IMR-90 (cell line): ENCODE measurements around the gene SRSF4. TPM values are rescaled to one million over a fixed set of nuclear protein-coding genes. Genes with fewer than 3 reads are reported as not detected.

Source experiments
- ATAC-seq: fragments of 200-7000 bp; cut with Tn5 transposase; 2 replicates; pipeline ENCODE4 v1.9.1; 2020; ENCODE audit warnings: low read depth, mild to moderate bottlenecking, moderate library complexity
- BruUV-seq: library from RNA; stranded (reverse); fragments of 400-500 nt; replicated peaks from 2 replicates; lab custom pipeline; 2021; lab: Mats Ljungman, UMichigan
- CTCF ChIA-PET: fragments of 300-600 bp; formaldehyde crosslinking; extraction: SDS; loops from one replicate; lab custom pipeline; 2021; ENCODE audit warnings: antibody characterized with exemption; lab: Yijun Ruan, JAX
- POLR2A ChIA-PET: fragments of 300-600 bp; sonication (Branson Sonifier 250); formaldehyde crosslinking; loops from one replicate; lab custom pipeline; 2022; ENCODE audit warnings: antibody characterized with exemption; ENCODE audit not compliant: unreplicated experiment; lab: Charles Lee
- DNase-seq: peaks from one replicate; pipeline ENCODE4 v3.0.0; 2013
- H2AFZ ChIP-seq: replicated peaks from 2 replicates; pipeline ENCODE3; 2013; ENCODE audit warnings: low read length, mild to moderate bottlenecking; ENCODE audit not compliant: poor library complexity
- H2AK5ac ChIP-seq: 2 replicates; pipeline ENCODE4 v1.6.1; 2013; ENCODE audit warnings: low read depth, low read length, inconsistent platforms
- H2AK9ac ChIP-seq: replicated peaks from 2 replicates; pipeline ENCODE3; 2013; ENCODE audit warnings: mild to moderate bottlenecking, low read depth, low read length, moderate library complexity; ENCODE audit not compliant: poor library complexity
- H2BK120ac ChIP-seq: 2 replicates; pipeline ENCODE4 v1.6.1; 2013; ENCODE audit warnings: low read depth, low read length, inconsistent platforms
- H2BK15ac ChIP-seq: 3 replicates; pipeline ENCODE4 v1.6.1; 2013; ENCODE audit warnings: low read depth, low read length, inconsistent platforms
- H2BK20ac ChIP-seq: 2 replicates; pipeline ENCODE4 v1.6.1; 2013; ENCODE audit warnings: low read depth, mild to moderate bottlenecking, inconsistent platforms, low read length, moderate library complexity
- H2BK5ac ChIP-seq: 2 replicates; pipeline ENCODE4 v1.6.1; 2013; ENCODE audit warnings: mild to moderate bottlenecking, low read depth, low read length, inconsistent platforms; ENCODE audit not compliant: poor library complexity, severe bottlenecking
- H3K14ac ChIP-seq: replicated peaks from 2 replicates; pipeline ENCODE4 v1.6.1; 2013; ENCODE audit warnings: low read depth, low read length, inconsistent platforms
- H3K18ac ChIP-seq: 2 replicates; pipeline ENCODE4 v1.6.1; 2013; ENCODE audit warnings: low read depth, low read length, control low read depth
- H3K23ac ChIP-seq: 2 replicates; pipeline ENCODE4 v1.6.1; 2013; ENCODE audit warnings: low read depth, low read length, inconsistent platforms
- H3K27ac ChIP-seq: 2 replicates; pipeline ENCODE4 v1.5.1; 2013; ENCODE audit warnings: mild to moderate bottlenecking, control low read depth, low read length; ENCODE audit not compliant: insufficient read depth
- H3K27me3 ChIP-seq: 2 replicates; pipeline ENCODE4 v1.6.1; 2013; ENCODE audit warnings: low read length; ENCODE audit not compliant: control insufficient read depth, insufficient read depth
- H3K36me3 ChIP-seq: 2 replicates; pipeline ENCODE4 v1.6.1; 2013; ENCODE audit warnings: low read length, mixed read lengths; ENCODE audit not compliant: control insufficient read depth, insufficient read depth
- H3K4ac ChIP-seq: 2 replicates; pipeline ENCODE4 v1.6.1; 2013; ENCODE audit warnings: low read depth, low read length, inconsistent platforms
- H3K4me1 ChIP-seq: 2 replicates; pipeline ENCODE4 v1.6.1; 2013; ENCODE audit warnings: low read length, mixed read lengths; ENCODE audit not compliant: control insufficient read depth, insufficient read depth
- H3K4me2 ChIP-seq: 2 replicates; pipeline ENCODE4 v1.6.1; 2013; ENCODE audit warnings: low read depth, mild to moderate bottlenecking, control low read depth, low read length, moderate library complexity
- H3K4me3 ChIP-seq: 2 replicates; pipeline ENCODE4 v1.5.1; 2013; ENCODE audit warnings: low read depth, mild to moderate bottlenecking, control low read depth, low read length, moderate library complexity; ENCODE audit not compliant: insufficient read depth
- H3K56ac ChIP-seq: 2 replicates; pipeline ENCODE4 v1.6.1; 2013; ENCODE audit warnings: low read length, inconsistent platforms; ENCODE audit not compliant: insufficient read depth; ENCODE audit errors: extremely low read depth
- H3K79me1 ChIP-seq, 2 experiments: 2 replicates each; pipeline ENCODE4 v1.6.1; 2013; ENCODE audit warnings: low read length in 2 of 2, inconsistent platforms in 1 of 2, low read depth in 1 of 2
- H3K9ac ChIP-seq: 2 replicates; pipeline ENCODE4 v1.6.1; 2013; ENCODE audit warnings: low read depth, low read length, control low read depth
- H3K9me1 ChIP-seq: 2 replicates; pipeline ENCODE4 v1.6.1; 2013; ENCODE audit warnings: low read length, inconsistent platforms; ENCODE audit not compliant: insufficient read depth
- H3K9me3 ChIP-seq: 2 replicates; pipeline ENCODE4 v1.6.1; 2013; ENCODE audit warnings: low read length; ENCODE audit not compliant: control insufficient read depth, insufficient read depth
- H4K20me1 ChIP-seq: 2 replicates; pipeline ENCODE4 v1.6.1; 2013; ENCODE audit warnings: low read length, inconsistent platforms; ENCODE audit not compliant: insufficient read depth
- H4K5ac ChIP-seq: 2 replicates; pipeline ENCODE4 v1.6.1; 2013; ENCODE audit warnings: mild to moderate bottlenecking, low read depth, low read length, control low read depth
- H4K8ac ChIP-seq, 2 experiments: 2 replicates each; pipeline ENCODE4 v1.6.1; 2013; ENCODE audit warnings: low read depth in 2 of 2, low read length in 2 of 2, control low read depth in 1 of 2, inconsistent platforms in 1 of 2
- H4K91ac ChIP-seq: 2 replicates; pipeline ENCODE4 v1.6.1; 2013; ENCODE audit warnings: low read depth, low read length, inconsistent platforms; ENCODE audit not compliant: insufficient read depth
- BHLHE40 ChIP-seq: fragments of 150-350 bp; IDR thresholded peaks from 2 replicates; pipeline ENCODE4 v1.6.1; 2016; ENCODE audit warnings: mild to moderate bottlenecking, low read depth, low read length
- CEBPB ChIP-seq: IDR thresholded peaks from 2 replicates; pipeline ENCODE4 v1.6.1; 2012; ENCODE audit warnings: low read depth, low read length, improper control_type of control experiment
- CHD1 ChIP-seq: IDR thresholded peaks from 2 replicates; pipeline ENCODE4 v1.6.1; 2012; ENCODE audit warnings: low read depth, low read length, improper control_type of control experiment
- FOS ChIP-seq: fragments of 150-350 bp; IDR thresholded peaks from 2 replicates; pipeline ENCODE4 v1.6.1; 2016; ENCODE audit warnings: low read depth, low read length
- MAFK ChIP-seq: IDR thresholded peaks from 2 replicates; pipeline ENCODE4 v1.6.1; 2012; ENCODE audit warnings: low read depth, low read length, improper control_type of control experiment
- MAZ ChIP-seq: IDR thresholded peaks from 2 replicates; pipeline ENCODE4 v1.6.1; 2012; ENCODE audit warnings: low read depth, mild to moderate bottlenecking, low read length, improper control_type of control experiment, moderate library complexity, borderline replicate concordance
- MXI1 ChIP-seq: IDR thresholded peaks from 2 replicates; pipeline ENCODE4 v1.6.1; 2012; ENCODE audit warnings: low read depth, mild to moderate bottlenecking, low read length, moderate library complexity, borderline replicate concordance
- NFE2L2 ChIP-seq: fragments of 150-350 bp; IDR thresholded peaks from 2 replicates; pipeline ENCODE4 v1.6.1; 2016; ENCODE audit warnings: low read depth, mild to moderate bottlenecking, low read length
- POLR2A ChIP-seq: IDR thresholded peaks from 2 replicates; pipeline ENCODE4 v1.6.1; 2012; ENCODE audit warnings: mild to moderate bottlenecking, low read depth, low read length
- RAD21 ChIP-seq: IDR thresholded peaks from 2 replicates; pipeline ENCODE4 v1.6.1; 2012; ENCODE audit warnings: low read length, improper control_type of control experiment
- RCOR1 ChIP-seq: IDR thresholded peaks from 2 replicates; pipeline ENCODE4 v1.6.1; 2012; ENCODE audit warnings: mild to moderate bottlenecking, low read length, improper control_type of control experiment; ENCODE audit not compliant: insufficient replicate concordance
- RFX5 ChIP-seq: IDR thresholded peaks from 2 replicates; pipeline ENCODE4 v1.8.0; 2012; ENCODE audit warnings: low read depth, mild to moderate bottlenecking, low read length, moderate library complexity
- SMC3 ChIP-seq: fragments of 150-350 bp; IDR thresholded peaks from 2 replicates; pipeline ENCODE4 v1.6.1; 2016; ENCODE audit warnings: low read depth, mild to moderate bottlenecking, antibody characterized with exemption, low read length, moderate library complexity
- WGBS, 2 experiments: methylation state at CpG; one replicate each; pipeline versions ENCODE4 v1.1.5 to v1.1.7; 2013; ENCODE audit warnings: missing lambda C conversion rate in 2 of 2; ENCODE audit not compliant: insufficient read length in 1 of 2; ENCODE audit errors: extremely low coverage in 2 of 2; 5-methylcytosine and 5-hydroxymethylcytosine counted together
- dilution Hi-C: fragments of 300-500 bp; cut with HindIII; formaldehyde crosslinking; loops from one replicate; pipeline ENCODE4 v1.14.3; 2018; ENCODE audit warnings: low sequenced_read_pairs; ENCODE audit not compliant: unreplicated experiment
- in situ Hi-C: fragments of 300-500 bp; cut with MboI; formaldehyde crosslinking; loops from 3 replicates; pipeline ENCODE4 v1.14.3; 2019; ENCODE audit warnings: low sequenced_read_pairs, inconsistent platforms, mixed read lengths
- intact Hi-C: fragments of 100-400 bp; cut with micrococcal nuclease; formaldehyde crosslinking; loops from 2 replicates; pipeline ENCODE4 v1.10.0; 2022
- polyA plus RNA-seq, 3 experiments: library from polyadenylated mRNA; depleted of rRNA; stranded (reverse); fragments of >200 nt; gene quantifications; 2 replicates each; pipeline ENCODE4 v1.2.3, GENCODE V29; 2012; ENCODE audit warnings: low replicate concordance in 1 of 3
- total RNA-seq: library from RNA; depleted of rRNA; stranded (reverse); fragments of >200 nt; gene quantifications from 2 replicates; pipeline ENCODE4 v1.2.3, GENCODE V29; 2012
- TF ChIP-seq, protein P1 (sequence below): fragments of 150-350 bp; IDR thresholded peaks from 2 replicates; pipeline ENCODE4 v1.6.1; 2017; ENCODE audit warnings: mild to moderate bottlenecking, antibody characterized with exemption, low read length, low read depth
- TF ChIP-seq, protein P2 (sequence below): fragments of 150-350 bp; IDR thresholded peaks from 2 replicates; pipeline ENCODE4 v1.6.1; 2016; ENCODE audit warnings: low read depth, mild to moderate bottlenecking, low read length, moderate library complexity, borderline replicate concordance

SRSF4 gene
- total and polyA plus RNA-seq, 2 of the 4 experiments (the other 2 are of a cell fraction): 20.8 to 48.5 TPM

DNA sequence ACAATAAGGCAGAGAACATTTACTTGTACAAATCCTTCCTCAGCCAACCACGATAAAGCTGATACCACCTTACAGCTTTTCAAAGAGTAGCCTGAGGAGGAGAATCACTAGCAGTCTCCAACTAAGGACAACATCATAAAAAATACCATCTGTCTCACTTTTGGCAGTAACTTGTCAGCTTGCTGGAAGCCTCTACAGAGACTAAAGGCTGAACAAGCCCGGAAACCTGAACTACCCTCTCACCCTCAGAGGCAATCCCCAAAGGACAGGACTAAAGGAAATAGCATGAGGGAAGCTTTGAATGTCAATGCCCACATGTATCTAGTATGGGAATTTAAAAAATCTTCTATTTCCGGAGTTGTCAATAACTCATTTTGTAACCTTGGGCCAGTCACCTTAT lies 10.6 kb downstream of the SRSF4 start:
- TF ChIP-seq NFE2L2: no peak
- no peak for TF ChIP-seq POLR2A
- TF ChIP-seq CHD1: no peak
- no peak for TF ChIP-seq RFX5
- TF ChIP-seq RAD21: no peak
- TF ChIP-seq CEBPB: no peak
- no peak for TF ChIP-seq SMC3
- TF ChIP-seq, protein P1, sequence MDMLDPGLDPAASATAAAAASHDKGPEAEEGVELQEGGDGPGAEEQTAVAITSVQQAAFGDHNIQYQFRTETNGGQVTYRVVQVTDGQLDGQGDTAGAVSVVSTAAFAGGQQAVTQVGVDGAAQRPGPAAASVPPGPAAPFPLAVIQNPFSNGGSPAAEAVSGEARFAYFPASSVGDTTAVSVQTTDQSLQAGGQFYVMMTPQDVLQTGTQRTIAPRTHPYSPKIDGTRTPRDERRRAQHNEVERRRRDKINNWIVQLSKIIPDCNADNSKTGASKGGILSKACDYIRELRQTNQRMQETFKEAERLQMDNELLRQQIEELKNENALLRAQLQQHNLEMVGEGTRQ: no peak
- TF ChIP-seq FOS: no peak
- TF ChIP-seq MAZ: no peak
- TF ChIP-seq MXI1: no peak
- no peak for TF ChIP-seq MAFK
- TF ChIP-seq, protein P2, sequence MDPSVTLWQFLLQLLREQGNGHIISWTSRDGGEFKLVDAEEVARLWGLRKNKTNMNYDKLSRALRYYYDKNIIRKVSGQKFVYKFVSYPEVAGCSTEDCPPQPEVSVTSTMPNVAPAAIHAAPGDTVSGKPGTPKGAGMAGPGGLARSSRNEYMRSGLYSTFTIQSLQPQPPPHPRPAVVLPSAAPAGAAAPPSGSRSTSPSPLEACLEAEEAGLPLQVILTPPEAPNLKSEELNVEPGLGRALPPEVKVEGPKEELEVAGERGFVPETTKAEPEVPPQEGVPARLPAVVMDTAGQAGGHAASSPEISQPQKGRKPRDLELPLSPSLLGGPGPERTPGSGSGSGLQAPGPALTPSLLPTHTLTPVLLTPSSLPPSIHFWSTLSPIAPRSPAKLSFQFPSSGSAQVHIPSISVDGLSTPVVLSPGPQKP: no peak
- TF ChIP-seq RCOR1: no peak
- no peak for TF ChIP-seq BHLHE40
- Histone ChIP-seq H3K14ac (0 out of 2 replicates have a peak overlapping the region, but pooled peaks have one; percentile 11), H3K27ac (no peak overlapping the region), H2AK5ac (no peak overlapping the region), H4K5ac (no peak overlapping the region), H3K27me3 (no peaks in the 10 kb centered on the region), H2BK120ac (no peak overlapping the region), H3K23ac (peak overlapping the region; percentile 60; the same call in 1 of the 2 replicates), H3K18ac (no peak overlapping the region), H3K56ac (no peak overlapping the region), H3K9me1 (peaks cover 11% of the 10 kb centered on the region), H4K20me1 (peaks cover 79% of the 10 kb centered on the region), H3K4me3 (no peak overlapping the region), H3K36me3 (peaks cover 15% of the 10 kb centered on the region), H2BK5ac (no peak overlapping the region), H2AFZ (no peak overlapping the region), H2BK15ac (no peak overlapping the region), H3K79me1 (peaks cover 7 to 53% of the 10 kb centered on the region in 2 experiments), H2AK9ac (no peak overlapping the region), H3K4me1 (peaks cover 13% of the 10 kb centered on the region), H2BK20ac (no peak overlapping the region), H3K9ac (no peak overlapping the region), H3K4me2 (no peak overlapping the region; the same call in 1 of the 2 replicates), H4K91ac (no peak overlapping the region), H3K9me3 (no peaks in the 10 kb centered on the region), H4K8ac (no peak overlapping the region), H3K4ac (no peak overlapping the region)
- ATAC-seq: peak; percentile 34
- ChIA-PET CTCF (interaction anchor here (0.7 kb wide), 1 partner anchor 12 kb away, joined by 4 read pairs; no protein-coding TSS in a partner anchor), POLR2A (interaction anchor here (0.7 to 1.5 kb wide), 2 partner anchors 11 to 23 kb away, joined by 3 to 5 read pairs; partner anchors contain the start of gene SRSF4)
- BruUV-seq: no TSS peak
- in situ Hi-C loops: no loop called here
- no peak for DNase-seq
- WGBS, 2 experiments: no CpG with 5 or more reads among the region's 3 CpGs
- dilution Hi-C loops: no loop called here
- intact Hi-C loops: no loop called here
